Head of caudate nucleus (tissue), 42 donors: Measurements from ENCODE around the gene ZFAND2A.
A peak's percentile ranks its signal among the peaks of the same experiment; 100 is the strongest.
"Not testable (repeated sequence)": the region's sequence is repeated elsewhere in the genome, so short reads cannot be mapped to it uniquely, and the experiment has no call there.

Experiments
- DNase-seq, 42 donors: peaks; one replicate each; pipeline versions ENCODE4 v3.0.0 to v3.0.0-alpha.2; 2020 to 2021; ENCODE audit warnings: mixed read lengths in 7 of 42
- intact Hi-C: fragments of 100-400 bp; cut with DNase I; formaldehyde crosslinking; loops from one replicate; pipeline ENCODE4 v1.15.0; 2022

ZFAND2A gene

DNA sequence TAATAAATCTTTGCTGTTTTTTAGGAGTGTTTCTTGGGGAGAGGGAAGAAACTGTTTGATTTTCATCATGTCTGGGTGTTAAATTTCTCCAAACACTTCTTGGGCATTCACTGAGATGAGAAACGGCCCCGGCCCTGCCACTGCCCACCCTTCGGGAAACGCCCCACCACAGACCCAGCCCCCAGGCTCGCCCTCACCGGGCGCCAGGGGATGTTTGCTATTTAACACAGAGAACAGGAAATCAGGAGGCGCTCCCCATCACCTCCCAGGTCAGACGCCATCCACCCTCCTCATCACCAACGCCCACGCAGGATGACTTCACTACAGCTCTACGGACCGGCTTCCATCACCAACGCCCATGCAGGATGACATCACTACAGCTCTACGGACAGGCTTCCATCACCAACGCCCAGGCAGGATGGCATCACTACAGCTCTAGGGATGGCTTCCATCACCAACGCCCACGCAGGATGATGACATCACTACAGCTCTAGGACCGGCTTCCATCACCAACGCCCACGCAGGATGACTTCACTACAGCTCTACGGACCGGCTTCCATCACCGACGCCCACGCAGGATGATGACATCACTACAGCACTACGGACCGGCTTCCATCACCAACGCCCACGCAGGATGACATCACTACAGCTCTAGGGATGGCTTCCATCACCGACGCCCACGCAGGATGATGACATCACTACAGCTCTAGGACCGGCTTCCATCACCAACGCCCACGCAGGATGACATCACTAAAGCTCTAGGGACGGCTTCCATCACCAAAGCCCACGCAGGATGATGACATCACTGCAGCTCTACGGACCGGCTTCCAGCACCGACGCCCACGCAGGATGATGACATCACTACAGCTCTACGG lies 44.6 kb downstream of the ZFAND2A start:
- DNase-seq, result peak in 7 of 42 donors; percentile 0 to 27 (median 9)
- intact Hi-C loops, result not testable (repeated sequence)

DNA sequence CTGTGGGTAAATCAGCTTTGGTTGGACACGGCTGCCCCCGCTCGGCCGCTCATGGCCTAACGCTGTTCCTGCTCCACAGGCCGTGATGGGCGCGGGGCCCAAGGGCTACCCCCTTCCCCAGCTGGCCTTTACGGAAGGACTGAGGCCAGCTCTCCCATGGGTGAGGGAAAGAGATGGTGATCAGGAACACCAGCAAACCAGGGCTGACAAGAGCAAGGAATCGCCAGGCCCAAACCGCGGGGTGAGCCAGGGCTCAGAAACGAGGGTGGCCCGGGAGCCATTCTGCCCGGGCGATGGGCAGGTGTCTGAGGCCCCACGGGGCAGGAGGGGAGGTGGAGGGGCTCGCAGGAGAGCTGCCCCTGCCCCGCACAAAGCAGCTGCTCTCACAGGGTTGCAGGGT lies 45.5 kb downstream of the ZFAND2A start:
- intact Hi-C loops, result no loop called here
- DNase-seq, result peak in 5 of 42 donors; percentile 1 to 33 (median 28)

DNA sequence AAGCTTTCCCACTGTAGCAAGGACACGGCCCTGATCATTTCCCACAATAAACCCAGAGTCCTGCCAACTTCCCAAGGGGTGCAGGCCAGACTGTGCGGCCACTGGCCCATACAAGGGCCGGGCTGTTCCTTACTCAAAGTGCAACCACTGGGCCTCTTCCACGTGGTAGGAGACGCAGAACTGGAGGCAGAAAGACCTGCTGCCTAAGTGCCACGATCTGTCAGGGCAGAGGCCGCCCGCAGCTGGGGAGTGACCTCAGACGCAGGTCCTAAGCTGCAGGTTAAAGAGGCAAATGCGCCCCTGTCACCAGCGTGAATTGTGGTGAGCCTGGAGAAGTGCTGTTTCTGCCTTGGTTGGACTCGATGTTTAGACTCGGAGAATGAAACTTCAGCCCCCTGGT lies 45.9 kb downstream of the ZFAND2A start:
- intact Hi-C loops, result no loop called here
- DNase-seq, result peak in 9 of 42 donors; percentile 1 to 36 (median 28)

DNA sequence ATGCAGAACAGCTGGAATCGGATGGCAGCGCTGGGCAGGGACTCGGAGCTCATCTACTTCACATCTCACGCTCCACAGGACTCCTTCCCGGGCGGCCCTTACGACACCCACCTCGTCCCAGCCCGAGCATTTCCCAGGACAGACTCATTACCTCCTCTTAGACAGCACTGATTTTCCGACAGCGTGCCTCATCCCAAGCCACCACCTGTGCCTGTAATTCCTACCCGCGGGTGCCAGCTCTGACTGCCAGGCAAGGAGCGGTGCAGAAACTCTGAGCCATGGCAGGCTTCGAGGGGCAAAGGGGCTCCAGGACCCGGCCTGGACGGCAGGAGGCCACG lies 46.5 kb downstream of the ZFAND2A start:
- DNase-seq, result peak in 5 of 42 donors; percentile 3 to 29 (median 13)
- intact Hi-C loops, result no loop called here

DNA sequence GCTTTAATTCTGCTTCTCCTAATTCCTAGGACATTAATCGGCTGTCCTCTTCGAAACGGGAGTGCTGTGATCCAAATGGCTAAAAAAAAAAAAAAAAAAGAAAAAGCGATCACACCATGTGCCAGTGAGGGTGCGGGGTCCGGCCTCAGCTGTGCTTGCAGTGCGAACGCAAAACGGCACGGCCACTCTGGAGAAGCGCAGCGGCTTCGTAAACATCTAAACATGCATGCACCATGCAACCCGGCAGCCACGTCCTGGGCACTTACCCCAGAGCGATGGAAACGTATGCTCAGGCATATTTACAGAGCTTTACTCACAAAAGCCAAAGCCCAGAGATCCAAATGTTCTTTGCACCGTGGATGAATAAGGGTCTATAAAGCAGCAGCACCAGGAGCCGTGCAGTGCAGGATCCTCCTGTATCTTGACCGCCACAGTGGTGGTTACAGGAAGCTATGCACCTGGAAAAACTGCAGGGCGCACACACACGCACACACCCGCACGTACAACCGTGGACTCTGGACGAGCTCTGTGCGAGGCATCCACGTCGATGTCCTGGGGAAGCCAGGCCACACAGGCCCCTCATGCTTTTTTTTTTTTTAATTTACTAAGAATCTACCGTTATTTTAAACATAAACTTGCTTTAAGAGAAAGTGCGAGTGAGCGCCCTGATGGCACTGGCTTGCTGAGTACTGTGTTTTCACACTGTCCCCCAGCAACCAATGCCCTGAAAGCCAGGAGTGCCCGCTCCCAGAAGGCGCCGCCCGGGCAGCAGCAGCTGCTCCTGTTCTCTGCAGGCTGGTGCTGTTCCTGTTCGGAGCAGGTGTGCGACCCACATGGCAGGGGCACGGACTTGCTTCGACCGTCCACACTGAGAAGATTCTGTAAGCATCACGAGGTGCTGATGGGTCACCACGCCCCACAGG lies 47.1 kb downstream of the ZFAND2A start:
- intact Hi-C loops, result no loop called here
- peak in 9 of 42 donors; percentile 0 to 33 (median 19) for DNase-seq

DNA sequence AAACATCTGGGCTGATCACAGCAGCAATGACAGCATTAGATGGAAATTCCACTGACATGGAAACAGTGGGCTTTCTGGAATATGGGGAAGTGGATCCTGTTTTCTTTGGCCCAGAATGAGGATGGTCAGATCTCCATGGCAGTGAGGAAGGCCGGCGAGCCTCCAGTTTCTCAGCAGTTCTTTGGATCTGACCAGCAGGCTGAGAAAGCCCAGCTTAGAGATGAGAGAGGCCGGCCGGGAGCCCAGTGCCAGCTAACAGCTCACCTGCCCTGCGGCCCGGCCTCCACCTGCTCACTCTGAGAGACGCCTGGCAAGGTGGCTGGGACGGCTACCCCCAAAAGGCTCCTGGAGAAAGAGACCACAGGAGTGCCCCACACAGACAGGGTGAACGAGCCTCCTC lies 47.9 kb downstream of the ZFAND2A start:
- intact Hi-C loops, result no loop called here

DNA sequence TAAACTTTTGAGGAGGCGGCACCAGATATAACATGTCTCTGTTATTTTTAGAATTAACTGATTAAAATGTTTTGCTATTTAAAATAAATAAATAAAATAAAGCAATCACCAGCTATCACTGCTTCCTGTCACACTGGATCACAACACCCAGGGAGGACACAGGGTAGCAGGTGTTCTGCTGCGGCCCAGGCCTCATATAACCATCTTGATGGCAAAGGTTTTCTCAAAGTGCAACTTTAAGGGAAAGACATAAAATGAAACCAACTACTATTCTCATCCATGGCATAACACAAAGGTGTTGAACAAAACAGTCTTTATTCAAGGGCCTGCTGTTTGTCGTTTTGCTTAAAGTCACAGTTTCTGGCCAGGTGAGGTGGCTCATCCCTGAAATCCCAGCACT lies 48.8 kb downstream of the ZFAND2A start:
- no peak for DNase-seq
- intact Hi-C loops, result no loop called here

More for the DNA sequence above, 47.9 kb downstream of the ZFAND2A start:
- DNase-seq, result peak in 7 of 42 donors; percentile 2 to 28 (median 20)

DNA sequence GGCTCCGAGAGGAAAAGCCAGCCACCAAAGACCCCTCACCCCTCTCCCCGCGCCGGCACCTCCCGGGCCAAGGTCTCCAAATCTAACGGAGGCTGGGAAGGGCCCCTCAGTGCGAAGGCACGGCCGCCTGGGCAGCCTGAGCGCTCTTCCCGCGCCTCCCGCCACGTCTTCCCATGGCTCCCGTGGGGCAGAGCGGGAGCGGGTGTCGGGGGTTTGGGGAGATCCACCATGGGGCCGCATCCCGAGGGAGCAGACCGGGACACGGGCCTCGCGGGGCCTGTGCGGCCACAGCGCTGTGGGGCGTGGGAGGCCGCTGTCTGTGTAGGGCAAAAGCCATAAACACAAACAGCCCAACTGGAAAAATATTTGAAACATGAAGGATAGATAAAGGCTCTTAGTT lies 49.6 kb downstream of the ZFAND2A start:
- intact Hi-C loops, result no loop called here
- peak in 2 of 42 donors; percentile 9 to 18 for DNase-seq

DNA sequence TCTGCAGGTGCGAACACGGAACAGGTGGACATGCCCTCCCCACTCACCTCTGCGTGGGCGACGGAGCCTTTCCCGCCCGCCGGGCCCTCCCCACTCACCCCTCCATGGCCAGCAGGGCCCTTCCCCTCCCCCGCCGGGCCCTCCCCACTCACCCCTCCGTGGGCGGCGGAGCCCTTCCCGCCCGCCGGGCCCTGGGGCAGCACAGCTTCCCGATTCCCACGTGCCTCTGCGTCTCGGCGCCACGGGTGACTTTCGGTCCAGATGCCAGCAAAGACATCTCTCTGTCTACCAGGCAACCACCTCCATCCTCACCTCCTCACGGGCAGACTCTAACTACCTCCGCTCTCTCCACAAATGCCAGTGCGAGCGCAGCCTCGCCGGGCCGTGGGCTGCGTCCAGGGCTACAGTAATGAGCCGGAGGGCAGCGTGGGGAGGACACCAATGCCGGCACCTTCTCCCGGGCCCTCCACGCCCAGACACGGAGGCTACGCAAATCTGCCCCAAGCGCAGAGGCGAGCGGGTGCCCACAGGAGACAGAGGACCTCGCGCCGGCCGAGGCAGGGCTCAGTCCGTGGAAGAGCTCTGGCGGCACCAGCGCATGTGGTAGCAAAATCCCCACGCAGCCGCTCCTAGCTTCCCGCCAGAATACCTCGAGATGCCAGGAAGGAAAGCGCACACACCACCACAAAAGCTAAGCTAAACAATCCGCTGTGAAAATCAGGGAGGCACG lies 50.2 kb downstream of the ZFAND2A start:
- DNase-seq, result peak in 2 of 42 donors; percentile 11 to 25
- intact Hi-C loops, result no loop called here

DNA sequence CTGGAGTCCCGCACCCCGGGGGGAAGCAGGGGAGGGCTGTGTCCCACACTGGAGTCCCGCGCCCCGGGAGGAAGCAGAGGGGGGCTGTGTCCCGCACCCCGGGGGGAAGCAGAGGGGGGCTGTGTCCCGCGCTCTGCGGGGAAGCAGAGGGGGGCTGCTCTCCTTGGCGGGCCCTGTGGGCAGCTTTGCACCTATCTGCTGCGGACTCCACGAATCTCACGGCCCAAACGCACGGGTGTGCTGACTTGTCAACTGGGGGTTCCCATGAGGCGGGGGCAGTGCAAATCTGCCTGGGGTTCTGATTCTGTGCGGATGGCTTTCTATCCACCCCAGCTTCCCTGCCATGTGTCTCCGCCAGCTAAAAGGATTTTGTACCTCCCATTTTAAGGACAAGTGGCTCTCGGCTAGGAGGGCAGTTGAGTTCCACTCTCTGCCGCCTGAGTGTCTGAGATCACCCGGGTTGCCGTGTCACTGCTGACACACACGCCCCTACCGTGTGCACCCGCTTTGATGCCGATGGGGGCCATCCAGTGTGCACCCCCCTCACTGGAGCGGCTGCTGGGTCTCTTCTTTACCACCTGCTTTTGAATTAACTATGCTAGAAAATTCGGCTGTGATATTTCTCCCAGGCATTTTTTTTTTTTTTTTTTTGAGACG lies 51.6 kb downstream of the ZFAND2A start:
- intact Hi-C loops, result no loop called here
- DNase-seq, result peak in 2 of 42 donors; percentile 12 to 24

DNA sequence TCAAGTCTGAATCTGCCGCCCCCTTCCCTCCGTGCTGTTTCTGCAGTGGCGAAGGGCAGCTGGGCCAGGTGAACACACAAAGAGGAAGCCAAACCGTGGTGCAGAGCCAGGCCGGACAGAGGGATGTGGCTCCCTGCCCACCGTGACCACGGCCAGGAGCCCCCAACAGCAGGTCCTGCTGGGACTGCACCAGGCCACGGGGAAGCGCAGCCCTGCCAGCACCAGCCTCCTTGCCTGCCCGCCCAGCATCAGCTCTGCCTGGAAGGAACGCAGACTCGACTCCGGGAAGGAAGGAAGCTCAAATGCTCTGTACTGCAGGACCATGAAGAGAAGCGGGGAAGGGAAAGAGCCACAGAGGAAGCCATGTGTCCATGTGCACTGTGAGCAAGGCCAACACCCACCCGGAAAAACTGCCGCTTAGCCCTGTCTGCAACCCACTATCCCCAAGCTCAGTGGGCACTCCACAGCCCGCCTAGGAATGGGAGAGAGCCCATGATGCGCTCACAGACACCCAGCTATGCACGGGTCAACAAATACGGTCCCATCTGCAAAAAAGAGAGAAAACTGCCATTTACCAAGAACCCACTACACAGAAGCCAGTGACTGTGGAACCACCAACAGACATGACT lies 53.1 kb downstream of the ZFAND2A start:
- peak in 1 of 42 donors; percentile 8 for DNase-seq
- intact Hi-C loops, result no loop called here

DNA sequence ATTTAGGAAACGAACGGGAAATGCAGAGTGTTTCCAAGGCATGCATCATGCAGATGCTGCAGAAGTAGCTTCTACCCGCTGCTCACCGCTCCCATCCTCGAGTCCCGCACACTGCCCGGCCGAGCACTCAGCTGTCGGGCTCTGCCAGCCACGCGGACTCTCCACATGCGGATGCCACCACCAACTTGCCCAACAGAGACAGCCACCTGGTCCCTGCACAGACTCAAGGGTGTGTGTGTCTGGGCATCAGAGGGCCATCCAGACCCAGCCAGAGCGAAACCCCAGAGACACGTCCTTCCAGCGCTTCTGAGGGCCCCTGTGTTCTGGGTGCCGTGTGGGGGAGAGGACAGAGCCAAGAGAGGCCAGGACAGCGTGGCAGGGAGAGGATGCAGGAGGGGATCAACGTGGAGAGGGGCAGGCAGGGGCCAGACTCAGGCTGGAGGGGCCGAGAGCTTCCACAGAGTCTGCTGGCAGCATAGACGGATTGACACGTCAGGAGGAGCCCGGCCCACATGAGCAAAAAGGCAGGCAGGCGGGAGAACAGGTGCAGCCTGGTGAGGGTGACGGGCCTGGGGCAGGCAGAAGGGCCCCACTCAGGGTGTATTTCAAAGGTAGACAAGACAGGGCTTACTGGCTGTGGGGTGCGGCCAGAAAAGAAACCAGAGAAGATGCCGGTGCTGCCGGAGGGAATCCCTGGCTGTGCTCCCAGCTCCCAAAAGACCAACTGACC lies 53.8 kb downstream of the ZFAND2A start:
- intact Hi-C loops, result no loop called here
- DNase-seq, result no peak

DNA sequence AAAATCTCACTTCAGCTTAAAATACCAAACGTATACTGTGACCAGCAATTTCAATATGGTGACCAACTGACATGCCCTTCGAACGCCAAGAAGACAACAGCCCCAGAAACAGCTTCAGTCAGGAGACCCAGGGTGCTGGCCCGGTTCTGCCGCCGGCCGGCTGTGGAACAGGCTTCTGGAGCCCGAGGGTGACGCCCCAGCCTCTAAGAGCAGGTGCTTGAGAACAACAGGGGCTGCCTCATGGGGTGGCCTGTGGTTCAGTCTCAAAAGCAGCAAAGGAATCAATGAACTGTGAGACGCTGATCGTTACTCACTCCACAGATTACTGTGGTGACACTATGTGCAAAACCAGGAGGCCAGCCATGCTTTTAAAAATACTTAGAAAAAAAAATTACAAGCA lies 54.8 kb downstream of the ZFAND2A start:
- intact Hi-C loops, result no loop called here
- no peak for DNase-seq

DNA sequence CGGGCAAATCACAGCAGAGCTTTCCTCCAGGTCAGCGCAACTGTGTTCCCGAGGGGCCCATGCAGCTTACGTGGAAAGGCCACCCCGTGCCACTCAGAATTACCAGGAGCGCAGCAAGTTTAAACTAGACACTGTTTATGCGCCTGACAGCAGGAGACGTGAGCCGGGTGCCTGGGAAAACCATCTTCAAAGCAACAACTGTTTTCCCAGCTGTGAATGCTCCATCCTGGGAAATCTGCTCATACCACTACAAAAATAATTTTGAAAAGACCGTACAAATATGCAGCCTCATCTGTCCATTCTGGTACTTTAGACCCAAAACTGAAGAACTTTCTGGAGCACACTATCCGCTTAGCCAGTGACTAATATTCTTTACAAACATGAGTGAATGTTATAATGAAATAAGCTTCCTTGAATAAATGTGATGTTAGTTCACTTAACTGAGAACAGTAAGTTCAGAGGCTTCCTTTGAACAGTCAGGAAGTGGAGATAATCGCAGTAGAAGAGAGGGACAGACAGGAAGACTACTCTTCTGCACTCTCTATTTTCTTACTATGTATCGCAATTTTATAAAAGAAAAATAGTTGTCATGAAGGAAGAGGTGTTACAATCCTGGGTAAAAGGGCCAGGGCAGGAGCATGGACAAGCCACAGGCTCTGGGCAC lies 55.3 kb downstream of the ZFAND2A start:
- intact Hi-C loops, result no loop called here

DNA sequence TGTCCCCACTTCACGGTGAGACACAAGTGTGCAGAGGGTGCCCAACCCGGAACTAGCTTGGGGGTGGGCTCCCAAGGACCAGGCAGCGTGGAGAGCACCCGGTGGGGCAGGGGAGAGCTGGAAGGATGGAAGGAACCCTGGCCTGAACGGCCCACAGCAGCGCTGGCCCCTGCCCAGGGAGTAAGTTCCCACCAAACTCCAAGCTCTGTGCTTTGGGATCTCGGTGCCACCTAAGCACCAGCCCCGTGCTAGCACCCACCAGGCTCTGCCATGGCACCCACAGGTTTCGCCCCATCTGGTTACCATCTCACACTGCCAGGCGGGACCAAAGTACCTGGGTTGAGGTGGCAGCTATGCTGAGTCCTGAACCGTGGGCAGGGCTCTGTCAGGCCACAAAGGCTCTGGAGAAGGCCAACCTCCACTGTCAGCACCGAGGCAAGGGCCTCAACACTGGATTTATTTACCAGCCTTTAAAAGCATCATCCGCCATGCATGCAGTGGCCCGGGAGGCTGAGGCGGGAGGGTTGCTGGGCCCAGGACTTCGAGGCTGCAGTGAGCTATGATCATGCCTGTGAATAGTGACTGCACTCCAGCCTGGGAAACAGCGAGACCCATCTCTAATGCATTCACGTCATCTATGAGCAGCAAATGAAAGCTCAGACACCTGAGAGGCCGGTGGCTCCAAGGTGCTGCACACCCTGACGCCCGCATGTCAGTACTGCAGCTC lies 56.0 kb downstream of the ZFAND2A start:
- intact Hi-C loops, result no loop called here
- DNase-seq, result no peak

More for the DNA sequence above, 55.3 kb downstream of the ZFAND2A start:
- DNase-seq, result no peak

DNA sequence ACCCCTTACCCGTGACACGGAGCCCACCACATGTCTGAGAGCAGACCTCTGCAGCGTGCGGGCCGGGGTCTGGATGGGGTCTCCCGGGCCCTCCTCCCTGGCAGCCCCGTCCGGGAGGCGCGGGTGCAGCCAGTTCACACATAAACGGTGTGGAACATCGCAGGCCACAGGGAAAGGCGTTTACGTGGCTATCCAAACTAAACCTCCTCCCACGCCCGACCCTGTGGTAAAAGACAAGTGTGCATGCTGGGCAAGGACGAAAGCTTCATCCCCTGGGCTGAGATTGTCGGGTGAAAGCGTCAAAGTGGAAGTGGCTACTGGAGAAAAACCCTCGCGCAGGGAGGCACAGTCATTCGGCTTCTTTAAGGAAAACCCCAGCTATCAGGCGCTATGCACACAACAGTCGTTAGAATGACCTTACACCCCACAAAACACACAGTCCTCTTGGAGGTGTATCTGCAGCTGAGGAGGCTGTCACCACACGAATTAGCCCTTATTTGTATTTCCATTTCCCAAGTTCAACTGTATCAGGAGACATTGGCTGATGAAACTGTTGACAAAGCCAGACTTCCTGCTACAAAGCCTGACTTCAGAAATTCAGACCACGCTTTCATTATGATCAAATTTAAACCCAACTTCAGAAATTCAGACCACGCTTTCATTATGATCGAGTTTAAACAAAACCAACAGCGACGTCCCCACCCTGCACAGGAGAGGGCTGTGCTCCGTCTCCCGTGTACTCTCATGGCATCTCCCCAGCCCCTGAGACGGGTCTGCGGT lies 56.8 kb downstream of the ZFAND2A start:
- DNase-seq, result no peak
- intact Hi-C loops, result no loop called here
